Mesodermal cell (in vitro differentiated cells): ENCODE results near the gene HAS3.
"Not testable (repeated sequence)": the region's sequence is repeated elsewhere in the genome, so short reads cannot be mapped to it uniquely, and the experiment has no call there.

ENCODE experiments used
- H3K27ac ChIP-seq: 2 replicates; pipeline ENCODE4 v1.7.0; 2013; ENCODE audit warnings: mild to moderate bottlenecking, low read depth, low read length, moderate library complexity; ENCODE audit not compliant: severe bottlenecking
- H3K36me3 ChIP-seq: 2 replicates; pipeline ENCODE4 v1.7.1; 2013; ENCODE audit warnings: mild to moderate bottlenecking, low read length, moderate library complexity; ENCODE audit not compliant: control insufficient read depth, insufficient read depth
- H3K4me1 ChIP-seq: one replicate; pipeline ENCODE4 v1.7.1; 2013; ENCODE audit warnings: mild to moderate bottlenecking, low read length; ENCODE audit not compliant: insufficient read depth, control insufficient read depth, poor library complexity, severe bottlenecking
- H3K4me3 ChIP-seq: 2 replicates; pipeline ENCODE4 v1.7.0; 2013; ENCODE audit warnings: low read length, control low read depth, mild to moderate bottlenecking; ENCODE audit not compliant: insufficient read depth, poor library complexity, severe bottlenecking; ENCODE audit errors: extremely low read depth
- H3K9me3 ChIP-seq: 2 replicates; pipeline ENCODE4 v1.7.1; 2013; ENCODE audit warnings: mild to moderate bottlenecking, low read length, moderate library complexity; ENCODE audit not compliant: control insufficient read depth
- WGBS, 2 experiments: methylation state at CpG; one replicate each; pipeline ENCODE4 v1.1.5; 2013; ENCODE audit warnings: missing lambda C conversion rate in 2 of 2; ENCODE audit not compliant: insufficient coverage in 2 of 2; 5-methylcytosine and 5-hydroxymethylcytosine counted together

HAS3 gene

GRCh38 chr16:69127966-69128510 lies 22.6 kb downstream of the HAS3 start:
- Histone ChIP-seq H3K27ac (no peak overlapping the region), H3K4me3 (no peak overlapping the region), H3K4me1 (peaks cover 8% of the 10 kb centered on the region), H3K36me3 (peaks cover 56% of the 10 kb centered on the region), H3K9me3 (no peaks in the 10 kb centered on the region)
- WGBS, 2 experiments, result 96 to 99% methylated on average over 7 to 11 of the region's 12 CpGs

- Histone ChIP-seq H3K36me3 (peaks cover 52% of the 10 kb centered on the region), H3K4me3 (peak overlapping the region; percentile 83), H3K27ac (no peak overlapping the region), H3K9me3 (no peaks in the 10 kb centered on the region), H3K4me1 (peaks cover 15% of the 10 kb centered on the region)
- 86 to 100% methylated on average over 1 to 4 of the region's 6 CpGs for WGBS, 2 experiments
These were observed 25.0 kb downstream of the HAS3 start for GRCh38 chr16:69130461-69130860.

- WGBS, 2 experiments, result 0% methylated on average over 7 to 11 of the region's 15 CpGs
- Histone ChIP-seq H3K4me3 (peak overlapping the region; percentile 83), H3K4me1 (peaks cover 15% of the 10 kb centered on the region), H3K9me3 (no peaks in the 10 kb centered on the region), H3K27ac (peak overlapping the region; percentile 88), H3K36me3 (peaks cover 57% of the 10 kb centered on the region)
These were observed 25.9 kb downstream of the HAS3 start for GRCh38 chr16:69131167-69131838.

- peaks cover 15% of the 10 kb centered on the region for H3K4me1 ChIP-seq
- peak overlapping the region; percentile 88 for H3K27ac ChIP-seq
- H3K9me3 ChIP-seq, result no peaks in the 10 kb centered on the region
- peaks cover 57% of the 10 kb centered on the region for H3K36me3 ChIP-seq
- WGBS, 2 experiments, result 0% methylated on average over 12 to 17 of the region's 53 CpGs
- peak overlapping the region; percentile 83 for H3K4me3 ChIP-seq
These were observed 26.5 kb downstream of the HAS3 start for GRCh38 chr16:69131839-69132423.

- Histone ChIP-seq H3K4me1 (peaks cover 15% of the 10 kb centered on the region), H3K9me3 (no peaks in the 10 kb centered on the region), H3K36me3 (peaks cover 60% of the 10 kb centered on the region), H3K27ac (peak within 1 kb of the TSS; percentile 88), H3K4me3 (peak within 1 kb of the TSS; percentile 83)
- 0 to 2% methylated on average over 43 to 58 of the region's 78 CpGs for WGBS, 2 experiments
These were observed 27.2 kb downstream of the HAS3 start, which contains the start of the genes CHTF8 and UTP4 for GRCh38 chr16:69132424-69133252. Gene CHTF8 (minus strand): TSS chr16:69132588. CDS start chr16:69121458, 11,130 bp downstream. Gene UTP4 (plus strand): TSS chr16:69132649. CDS start chr16:69133460, 811 bp downstream.

- WGBS, 2 experiments, result 60 to 65% methylated on average over 4 to 5 of the region's 5 CpGs
- H3K27ac ChIP-seq, result no peak overlapping the region
- peaks cover 15% of the 10 kb centered on the region for H3K4me1 ChIP-seq
- no peaks in the 10 kb centered on the region for H3K9me3 ChIP-seq
- H3K4me3 ChIP-seq, result peak overlapping the region; percentile 83
- peaks cover 62% of the 10 kb centered on the region for H3K36me3 ChIP-seq
These were observed 28.0 kb downstream of the HAS3 start for GRCh38 chr16:69133373-69133954.

GRCh38 chr16:69138608-69139007 lies 33.2 kb downstream of the HAS3 start:
- WGBS, 2 experiments, result 92 to 100% methylated on average over 1 of the region's 2 CpGs
- Histone ChIP-seq H3K4me1 (peaks cover 6% of the 10 kb centered on the region), H3K27ac (no peak overlapping the region), H3K4me3 (no peak overlapping the region), H3K9me3 (no peaks in the 10 kb centered on the region), H3K36me3 (peaks cover 91% of the 10 kb centered on the region)

GRCh38 chr16:69139464-69139863 lies 34.0 kb downstream of the HAS3 start:
- not testable (repeated sequence) for H3K4me1 ChIP-seq, H3K9me3 ChIP-seq, H3K4me3 ChIP-seq, H3K27ac ChIP-seq
- H3K36me3 ChIP-seq, result peaks cover 94% of the 10 kb centered on the region
- 100% methylated on average over 2 of the region's 7 CpGs; no CpG with 5 or more reads in 1 of the 2 experiments for WGBS, 2 experiments

- Histone ChIP-seq H3K9me3 (no peaks in the 10 kb centered on the region), H3K36me3 (peaks cover 97% of the 10 kb centered on the region), H3K4me1 (no peaks in the 10 kb centered on the region), H3K27ac (no peak overlapping the region), H3K4me3 (no peak overlapping the region)
- WGBS, 2 experiments, result 97 to 100% methylated on average over 2 to 3 of the region's 5 CpGs
These were observed 35.6 kb downstream of the HAS3 start for GRCh38 chr16:69141014-69141413.

GRCh38 chr16:69141936-69142335 lies 36.5 kb downstream of the HAS3 start:
- Histone ChIP-seq H3K27ac (no peak overlapping the region), H3K4me3 (no peak overlapping the region), H3K4me1 (no peaks in the 10 kb centered on the region), H3K9me3 (no peaks in the 10 kb centered on the region), H3K36me3 (peaks cover 93% of the 10 kb centered on the region)
- 100% methylated on average over 1 of the region's 4 CpGs for WGBS, 2 experiments
